ENCODE data around the gene KRT4. TPM values are rescaled to one million over a fixed set of nuclear protein-coding genes. Genes with fewer than 3 reads are reported as not detected.
"Not testable (repeated sequence)": the region's sequence is repeated elsewhere in the genome, so short reads cannot be mapped to it uniquely, and the experiment has no call there.

Gene KRT4
- total RNA-seq, 1 donor from 2014 or later: not detected

GRCh38 chr12:52796839-52797528, 16.9 kb downstream of the KRT4 start:
- no peak overlapping the region for H3K4me3 ChIP-seq
- TF ChIP-seq CTCF (IDR thresholded peaks at IDR 0.05; ENCODE audit: borderline replicate concordance): no peak
- H3K36me3 ChIP-seq: no peaks in the 10 kb centered on the region
- H3K9me3 ChIP-seq (replicated peaks): no peaks in the 10 kb centered on the region
- H3K4me1 ChIP-seq: no peaks in the 10 kb centered on the region
- intact Hi-C loops (cut with micrococcal nuclease): no loop called here
- DNase-seq: no peak
- H3K27ac ChIP-seq (replicated peaks): no peak overlapping the region
- peaks cover 31% of the 10 kb centered on the region for H3K27me3 ChIP-seq (ENCODE audit: low read depth)

GRCh38 chr12:52796429-52796794, 17.5 kb downstream of the KRT4 start:
- Histone ChIP-seq H3K36me3 (no peaks in the 10 kb centered on the region), H3K27me3 (ENCODE audit: low read depth) (peaks cover 37% of the 10 kb centered on the region), H3K9me3 (replicated peaks) (no peaks in the 10 kb centered on the region), H3K4me1 (no peaks in the 10 kb centered on the region), H3K4me3 (no peak overlapping the region), H3K27ac (replicated peaks) (no peak overlapping the region)
- intact Hi-C loops (cut with micrococcal nuclease): no loop called here
- no peak for TF ChIP-seq CTCF (IDR thresholded peaks at IDR 0.05; ENCODE audit: borderline replicate concordance)
- DNase-seq: no peak

- DNase-seq: no peak
- TF ChIP-seq CTCF (IDR thresholded peaks at IDR 0.05; ENCODE audit: borderline replicate concordance): no peak
- H3K4me1 ChIP-seq: no peaks in the 10 kb centered on the region
- intact Hi-C loops (cut with micrococcal nuclease): no loop called here
- peaks cover 43% of the 10 kb centered on the region for H3K27me3 ChIP-seq (ENCODE audit: low read depth)
- H3K27ac ChIP-seq (replicated peaks): no peak within 1 kb of the TSS
- H3K36me3 ChIP-seq: no peaks in the 10 kb centered on the region
- H3K4me3 ChIP-seq: no peak within 1 kb of the TSS
- H3K9me3 ChIP-seq (replicated peaks): no peaks in the 10 kb centered on the region
Measured at GRCh38 chr12:52795694-52796428, 18.1 kb downstream of the KRT4 start, which contains the start of gene KRT3. Gene KRT3, minus strand, starts transcription at chr12:52796117. Its CDS starts 75 bp downstream, at chr12:52796042.

GRCh38 chr12:52795332-52795674, 18.6 kb downstream of the KRT4 start:
- H3K4me1 ChIP-seq; intact Hi-C loops (cut with micrococcal nuclease): not testable (repeated sequence)

GRCh38 chr12:52794479-52795331, 19.2 kb downstream of the KRT4 start:
- H3K27ac ChIP-seq (replicated peaks): no peak overlapping the region
- H3K9me3 ChIP-seq (replicated peaks): no peaks in the 10 kb centered on the region
- no peak for TF ChIP-seq CTCF (IDR thresholded peaks at IDR 0.05; ENCODE audit: borderline replicate concordance)
- H3K27me3 ChIP-seq (ENCODE audit: low read depth): peaks cover 54% of the 10 kb centered on the region
- no peaks in the 10 kb centered on the region for H3K4me1 ChIP-seq
- no peak overlapping the region for H3K4me3 ChIP-seq
- DNase-seq: no peak
- H3K36me3 ChIP-seq: no peaks in the 10 kb centered on the region
- intact Hi-C loops (cut with micrococcal nuclease): no loop called here

More at GRCh38 chr12:52795332-52795674, 18.6 kb downstream of the KRT4 start:
- not testable (repeated sequence) for H3K27ac ChIP-seq (replicated peaks); H3K4me3 ChIP-seq; H3K9me3 ChIP-seq (replicated peaks); DNase-seq; H3K36me3 ChIP-seq
- peaks cover 48% of the 10 kb centered on the region for H3K27me3 ChIP-seq (ENCODE audit: low read depth)

All from left ventricle myocardium inferior (tissue), 1 donor.